ENCODE results near the gene FKBP8. TPM values are rescaled to one million over a fixed set of nuclear protein-coding genes. Genes with fewer than 3 reads are reported as not detected.

Gene FKBP8
- total RNA-seq, 4 donors from 2014 or later: 267 to 318 (median 275) TPM

GRCh38 chr19:18514800-18515682 is 28.3 kb downstream of the FKBP8 start:
- Histone ChIP-seq H3K27ac (peak overlapping the region; percentile 45 to 78 (median 66)), H3K27me3 (no peaks in the 10 kb centered on the region), H3K9me3 (no peaks in the 10 kb centered on the region), H3K36me3 (no peaks in the 10 kb centered on the region), H3K4me3 (no peak overlapping the region), H3K4me1 (peaks cover 25 to 70% (median 40%) of the 10 kb centered on the region in 4 donors)
- DNase-seq: peak; percentile 80
- in situ Hi-C loops (cut with MboI; ENCODE audit: low pct_ligation_motif_present in 1 of 4, low pct_unique_long_range_greater_than_20kb in 1 of 4, low sequenced_read_pairs in 3 of 4) (no loop called here), intact Hi-C loops (cut with DNase I; ENCODE audit: low total_unique reads) (loop anchor here (5.0 to 10.0 kb wide), 2 partner anchors 33 to 50 kb away; no protein-coding TSS in a partner anchor)
- TF ChIP-seq POLR2AphosphoS5 (IDR thresholded peaks at IDR 0.05) (peak in 2 of 3 donors; percentile 58 to 66), EP300 (IDR thresholded peaks at IDR 0.05; ENCODE audit: low read depth) (no peak), POLR2A (IDR thresholded peaks at IDR 0.05) (no peak), CTCF (IDR thresholded peaks at IDR 0.05) (no peak)
- 38% methylated on average over 17 of the region's 17 CpGs; no CpG with 5 or more reads in 1 of the 2 donors for WGBS, 2 donors (ENCODE audit: low coverage in 1 of 2)

GRCh38 chr19:18513868-18514267 is 29.5 kb downstream of the FKBP8 start:
- H3K9me3 ChIP-seq: no peaks in the 10 kb centered on the region
- no peaks in the 10 kb centered on the region for H3K27me3 ChIP-seq
- DNase-seq: no peak
- H3K36me3 ChIP-seq: no peaks in the 10 kb centered on the region
- peaks cover 24 to 69% (median 39%) of the 10 kb centered on the region in 4 donors for H3K4me1 ChIP-seq
- in situ Hi-C loops (cut with MboI; ENCODE audit: low pct_ligation_motif_present in 1 of 4, low pct_unique_long_range_greater_than_20kb in 1 of 4, low sequenced_read_pairs in 3 of 4) (no loop called here), intact Hi-C loops (cut with DNase I; ENCODE audit: low total_unique reads) (loop anchor here (10.0 kb wide), 1 partner anchor 49 kb away; no protein-coding TSS in a partner anchor)
- TF ChIP-seq POLR2AphosphoS5 (IDR thresholded peaks at IDR 0.05): no peak
- no peak for TF ChIP-seq CTCF (IDR thresholded peaks at IDR 0.05)
- no peak for TF ChIP-seq EP300 (IDR thresholded peaks at IDR 0.05; ENCODE audit: low read depth)
- TF ChIP-seq POLR2A (IDR thresholded peaks at IDR 0.05): no peak
- WGBS, 2 donors (ENCODE audit: low coverage in 1 of 2): 71 to 72% methylated on average over 2 to 11 of the region's 11 CpGs
- no peak overlapping the region for H3K4me3 ChIP-seq
- peak overlapping the region; percentile 4 to 67 (median 48) for H3K27ac ChIP-seq

GRCh38 chr19:18510216-18510615 is 33.2 kb downstream of the FKBP8 start:
- Histone ChIP-seq H3K4me1 (peaks cover 52 to 74% (median 62%) of the 10 kb centered on the region in 4 donors), H3K36me3 (no peaks in the 10 kb centered on the region), H3K9me3 (no peaks in the 10 kb centered on the region), H3K27me3 (no peaks in the 10 kb centered on the region), H3K27ac (peak overlapping the region in 1 of 4 donors; percentile 10), H3K4me3 (no peak overlapping the region)
- intact Hi-C loops (cut with DNase I; ENCODE audit: low total_unique reads) (loop anchor here (10.0 kb wide), 1 partner anchor 45 kb away; no protein-coding TSS in a partner anchor), in situ Hi-C loops (cut with MboI; ENCODE audit: low pct_ligation_motif_present in 1 of 4, low pct_unique_long_range_greater_than_20kb in 1 of 4, low sequenced_read_pairs in 3 of 4) (no loop called here)
- TF ChIP-seq POLR2AphosphoS5 (IDR thresholded peaks at IDR 0.05) (no peak), CTCF (IDR thresholded peaks at IDR 0.05) (no peak), POLR2A (IDR thresholded peaks at IDR 0.05) (no peak), EP300 (IDR thresholded peaks at IDR 0.05; ENCODE audit: low read depth) (no peak)
- no peak for DNase-seq
- 91 to 100% methylated on average over 2 to 8 of the region's 8 CpGs for WGBS, 2 donors (ENCODE audit: low coverage in 1 of 2)

GRCh38 chr19:18508585-18508984 is 34.8 kb downstream of the FKBP8 start:
- in situ Hi-C loops (cut with MboI; ENCODE audit: low pct_ligation_motif_present in 1 of 4, low pct_unique_long_range_greater_than_20kb in 1 of 4, low sequenced_read_pairs in 3 of 4): no loop called here
- Histone ChIP-seq H3K4me1 (peaks cover 56 to 74% (median 63%) of the 10 kb centered on the region in 4 donors), H3K27ac (peak overlapping the region; percentile 70 to 79 (median 77)), H3K9me3 (no peaks in the 10 kb centered on the region), H3K27me3 (no peaks in the 10 kb centered on the region), H3K4me3 (no peak overlapping the region), H3K36me3 (no peaks in the 10 kb centered on the region)
- 74% methylated on average over 7 of the region's 7 CpGs; no CpG with 5 or more reads in 1 of the 2 donors for WGBS, 2 donors (ENCODE audit: low coverage in 1 of 2)
- TF ChIP-seq POLR2A (IDR thresholded peaks at IDR 0.05) (no peak), POLR2AphosphoS5 (IDR thresholded peaks at IDR 0.05) (no peak), CTCF (IDR thresholded peaks at IDR 0.05) (no peak), EP300 (IDR thresholded peaks at IDR 0.05; ENCODE audit: low read depth) (no peak)
- intact Hi-C loops (cut with DNase I; ENCODE audit: low total_unique reads): no loop called here
- DNase-seq: no peak

All from transverse colon (tissue), 4 donors.